Measurements from ENCODE around the gene ZNF692.

Gene ZNF692

DNA sequence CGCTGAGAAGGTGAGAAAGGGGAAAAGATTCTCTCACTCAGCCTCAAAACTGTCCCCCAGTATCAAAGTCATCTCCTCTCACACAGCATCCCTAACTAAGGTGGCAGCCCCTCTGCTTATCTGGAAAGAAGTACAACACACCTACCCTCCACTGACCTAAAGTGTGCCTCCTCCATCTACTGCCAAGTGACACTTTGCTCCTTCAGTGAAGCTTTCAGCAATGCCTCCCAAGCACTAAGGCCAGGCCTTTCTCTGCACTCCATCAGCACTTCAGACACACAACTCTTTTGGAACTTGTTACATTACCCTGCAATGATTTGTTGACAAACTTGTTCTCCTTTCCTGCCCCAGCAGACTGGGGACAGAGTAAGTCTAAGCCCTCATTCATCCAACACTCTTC, 34.6 kb downstream of the ZNF692 start:
- no peak for DNase-seq

DNA sequence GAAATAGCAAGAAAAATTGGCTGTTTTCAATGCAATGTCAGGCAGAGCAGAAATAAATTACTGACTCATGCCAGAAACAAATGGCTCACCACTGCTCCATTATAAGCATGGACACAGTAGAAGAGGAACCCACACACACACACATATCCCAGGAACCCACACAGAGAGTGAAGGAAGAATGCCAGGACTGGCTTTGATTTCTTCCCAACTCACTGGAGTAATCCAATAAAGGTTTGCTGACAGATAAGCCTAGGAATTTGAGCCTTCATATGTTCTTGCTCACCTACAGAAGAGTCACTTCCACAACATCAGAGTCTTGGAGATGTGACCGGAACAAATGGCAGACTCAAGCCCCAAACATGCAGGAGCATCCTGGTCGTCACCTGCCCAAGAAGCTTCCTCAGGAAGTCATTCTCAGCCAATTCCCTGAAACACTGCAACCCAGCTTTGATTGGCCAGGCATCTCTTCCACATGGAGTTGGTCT, 35.3 kb downstream of the ZNF692 start:
- no peak for DNase-seq

DNA sequence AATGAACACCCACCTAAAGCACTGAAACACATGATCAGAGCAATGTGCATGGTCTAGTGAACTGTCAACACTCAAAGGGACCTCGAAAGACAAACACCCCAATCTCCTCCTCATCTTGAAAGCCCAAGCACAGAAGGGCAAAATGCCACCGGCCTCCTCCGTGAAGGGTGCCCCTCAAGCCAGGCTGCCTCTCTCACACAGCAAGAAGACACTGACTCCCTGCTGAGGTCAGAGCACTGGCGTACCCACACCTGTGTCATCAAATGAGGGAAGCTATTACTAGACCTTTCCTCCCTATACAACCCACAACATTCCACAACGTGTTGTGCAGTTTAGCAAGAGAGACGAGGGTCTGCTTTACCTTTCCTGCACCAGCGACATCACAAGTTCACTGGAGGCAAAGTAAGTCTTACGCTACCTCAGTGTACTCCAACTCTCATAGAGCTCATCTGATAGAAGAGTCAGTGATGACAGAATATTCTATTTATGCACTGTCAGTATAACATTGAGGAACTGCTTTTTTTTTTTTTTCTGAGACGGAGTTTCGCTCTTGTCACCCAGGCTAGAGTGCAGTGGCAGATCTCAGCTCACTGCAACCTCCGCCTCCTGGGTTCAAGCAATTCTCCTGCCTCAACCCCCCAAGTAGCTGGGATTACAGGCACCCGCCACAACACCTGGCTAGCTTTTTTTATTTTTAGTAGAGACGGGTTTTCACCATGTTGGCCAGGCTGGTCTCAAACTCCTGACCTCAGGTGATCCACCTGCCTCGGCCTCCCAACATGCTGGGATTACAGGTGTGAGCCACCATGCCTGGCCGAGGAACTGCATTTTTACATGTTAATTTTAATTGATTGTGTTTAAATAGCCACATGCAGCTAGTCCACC, 36.5 kb downstream of the ZNF692 start:
- DNase-seq: no peak

DNA sequence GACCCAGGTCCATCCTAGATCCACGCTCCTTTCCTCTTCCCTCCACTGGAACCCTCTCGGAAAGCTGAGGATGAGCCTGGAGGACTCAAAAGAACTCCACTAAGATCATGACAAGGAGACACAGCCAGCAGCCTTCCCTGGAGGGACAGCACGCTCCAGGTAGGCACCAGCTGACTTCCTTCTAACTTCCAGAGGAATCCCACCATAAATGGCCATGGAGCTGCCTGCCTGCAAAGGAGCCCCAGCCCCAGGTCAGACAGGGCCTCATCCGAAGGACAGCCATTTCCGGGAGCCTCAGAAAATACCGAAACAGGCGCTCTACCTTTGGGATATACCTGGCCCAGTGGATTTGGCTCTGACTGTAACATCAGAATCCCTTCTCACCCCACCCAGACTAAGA, 37.2 kb downstream of the ZNF692 start:
- no peak for DNase-seq

DNA sequence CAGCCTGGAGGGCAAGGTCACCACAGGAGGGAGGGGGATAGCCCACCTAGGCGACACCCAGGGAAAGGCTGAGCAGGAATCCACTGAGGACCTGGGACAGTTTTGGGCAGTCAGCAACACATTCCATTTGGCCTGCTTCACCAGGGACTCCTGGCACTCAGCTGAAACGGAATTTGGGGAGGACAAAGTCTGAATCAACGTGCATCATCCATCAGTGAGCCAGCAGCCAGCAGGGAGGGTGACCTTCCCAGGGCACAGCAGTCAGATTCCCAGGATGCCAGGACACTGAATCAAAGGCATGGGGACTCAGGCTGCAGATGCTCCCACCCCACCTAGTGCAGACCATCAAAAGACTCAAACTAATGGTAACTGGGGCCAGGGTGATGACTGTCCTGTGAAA, 37.8 kb downstream of the ZNF692 start:
- no peak for DNase-seq

DNA sequence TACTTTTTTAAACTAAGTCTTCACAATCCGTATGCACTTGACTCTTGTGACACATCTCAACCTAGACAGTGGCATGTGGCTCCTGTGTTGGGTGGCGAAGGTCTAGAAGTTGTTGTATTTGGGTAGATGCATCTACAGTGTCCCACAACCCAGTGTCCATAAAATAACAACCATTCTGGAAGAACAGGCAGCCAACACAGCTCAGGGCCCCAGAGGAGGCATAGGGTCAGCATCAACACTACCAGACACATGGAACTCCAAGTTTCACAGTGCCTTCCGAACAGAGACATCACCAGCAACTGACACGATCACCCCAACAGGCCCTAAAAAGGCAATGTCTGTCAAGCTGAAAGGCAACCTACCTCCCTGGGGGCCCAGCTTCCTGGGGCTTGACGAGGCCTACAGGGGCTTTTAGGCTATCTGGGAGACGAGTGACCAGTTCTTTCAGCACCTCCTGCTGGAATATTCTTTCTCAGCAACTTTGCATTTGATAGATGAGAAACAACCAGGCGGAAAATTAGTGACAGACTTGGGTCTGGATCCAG, 38.8 kb downstream of the ZNF692 start:
- no peak for DNase-seq

DNA sequence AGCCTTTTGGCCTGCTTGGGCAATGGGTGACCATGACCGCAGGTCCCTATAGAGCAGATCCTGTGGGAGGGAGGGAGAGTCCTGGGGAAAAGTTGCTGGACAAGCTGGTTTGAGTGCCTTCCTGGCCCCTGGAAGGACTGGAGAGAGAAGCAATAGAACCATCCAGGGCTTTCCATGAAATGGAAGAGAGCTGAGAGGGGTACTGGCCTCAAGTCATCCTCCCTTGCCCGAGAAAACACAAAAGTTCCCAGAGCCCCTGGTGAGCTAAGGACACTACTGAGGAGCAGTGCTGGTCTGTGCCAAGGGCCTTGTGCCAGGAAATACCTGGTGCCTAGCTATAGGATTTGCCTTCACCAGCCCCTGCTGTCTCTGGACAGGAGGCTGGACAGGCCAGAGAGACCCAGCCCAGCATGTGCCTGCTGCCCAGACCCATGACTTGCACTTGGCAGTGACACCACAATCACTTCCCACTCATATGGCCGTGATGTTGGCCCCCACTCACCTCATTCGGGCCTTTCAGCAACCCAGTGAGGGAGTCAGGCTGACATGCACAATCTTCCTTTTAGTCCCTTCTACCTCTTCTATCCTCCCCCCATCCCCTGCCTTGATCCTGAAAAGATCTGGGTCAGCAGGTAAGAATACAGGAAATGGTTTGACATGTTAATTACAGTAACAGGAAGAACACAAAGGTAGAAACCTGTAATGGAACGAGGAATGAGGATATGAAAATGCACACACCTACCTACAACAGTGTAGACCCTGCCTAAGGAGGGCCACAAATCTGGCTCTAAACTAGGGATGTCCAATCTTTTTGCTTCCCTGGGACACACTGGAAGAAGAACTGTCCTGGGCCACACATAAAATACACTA, 40.1 kb downstream of the ZNF692 start:
- DNase-seq: no peak

DNA sequence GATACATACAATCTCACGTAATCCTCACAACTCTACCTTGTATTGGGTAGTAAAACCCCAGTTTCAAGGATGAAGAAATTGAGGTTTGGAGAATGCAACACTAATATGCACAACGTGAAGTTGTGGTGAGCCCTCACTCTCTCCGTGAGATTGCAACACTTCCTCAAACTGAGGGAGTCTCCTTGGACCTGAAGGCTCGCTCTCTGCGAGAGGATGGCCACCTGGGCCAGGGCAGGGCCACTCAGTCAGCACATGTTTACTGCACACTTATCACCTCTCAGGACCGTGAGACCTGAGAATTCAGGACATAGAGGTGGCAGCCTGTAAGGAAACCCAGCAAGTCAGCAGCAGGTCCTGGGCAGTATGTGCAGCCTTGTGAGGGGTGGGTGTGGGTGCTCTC, 41.8 kb downstream of the ZNF692 start:
- no peak for DNase-seq

DNA sequence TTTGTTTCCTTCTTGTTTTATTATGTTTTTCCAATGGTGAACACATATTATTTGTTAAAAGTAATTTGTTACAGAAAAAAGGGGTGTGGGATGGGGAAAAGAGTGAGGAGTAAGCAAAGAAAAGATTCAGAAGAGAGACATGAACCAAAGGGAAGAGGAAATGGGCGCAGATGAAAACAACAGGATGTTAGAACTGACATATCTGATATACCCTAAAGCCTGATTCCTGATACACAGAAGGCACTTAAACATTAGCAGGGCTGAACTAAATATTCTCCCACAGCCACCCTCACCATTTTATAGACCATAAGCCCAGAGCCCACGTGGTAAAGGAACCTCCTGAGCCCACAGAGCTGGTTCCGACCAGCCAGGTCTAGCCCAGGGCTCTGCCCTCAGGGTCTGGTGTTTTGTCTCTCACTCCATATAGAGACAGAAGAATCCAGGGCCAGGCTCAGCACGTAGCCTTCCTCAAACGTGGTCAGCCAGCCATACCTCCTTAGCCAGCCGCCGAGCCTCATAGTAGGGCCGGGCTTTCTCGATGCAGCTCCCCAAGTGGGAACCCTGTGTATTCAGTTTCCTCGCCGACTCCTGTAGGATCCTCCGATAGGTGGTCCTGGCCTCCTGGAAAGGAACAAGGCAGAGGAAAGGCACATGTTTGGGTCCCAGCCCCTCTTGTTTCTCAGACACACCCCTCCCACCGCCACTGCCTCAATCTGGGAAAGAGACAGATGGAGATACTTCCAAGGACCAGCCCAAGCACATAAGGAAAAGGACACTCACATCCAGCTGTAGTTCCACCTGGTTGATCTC, 42.6 kb downstream of the ZNF692 start:
- DNase-seq: no peak

DNA sequence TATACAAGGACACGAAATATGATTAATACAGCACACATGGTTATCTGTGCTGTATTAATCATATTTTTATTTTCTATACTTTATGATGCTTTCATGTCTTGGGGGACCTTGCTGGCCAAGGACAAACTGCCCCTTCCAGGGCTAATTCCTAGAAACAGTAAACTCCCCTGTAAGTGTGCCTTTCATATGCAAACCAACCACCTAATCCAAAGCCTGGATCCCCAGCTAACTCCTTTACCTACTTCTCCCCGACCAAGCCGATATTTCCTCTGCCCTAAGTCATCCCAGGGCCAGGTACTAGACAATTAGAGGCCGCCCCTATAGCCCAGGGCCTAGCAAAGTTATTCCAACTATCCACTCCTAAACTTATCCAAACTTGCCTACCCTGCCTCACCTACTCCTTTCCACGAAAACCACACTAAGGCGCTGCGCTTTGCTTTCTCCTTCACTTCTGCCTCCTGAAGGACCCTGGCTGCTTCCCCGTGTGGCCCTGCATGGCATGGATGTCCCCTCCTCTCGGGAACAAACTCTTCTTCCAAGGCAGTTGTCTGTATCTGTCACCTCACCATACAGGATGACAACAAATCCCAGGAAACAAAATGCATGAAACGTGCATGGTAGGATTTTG, 43.4 kb downstream of the ZNF692 start:
- DNase-seq: no peak

DNA sequence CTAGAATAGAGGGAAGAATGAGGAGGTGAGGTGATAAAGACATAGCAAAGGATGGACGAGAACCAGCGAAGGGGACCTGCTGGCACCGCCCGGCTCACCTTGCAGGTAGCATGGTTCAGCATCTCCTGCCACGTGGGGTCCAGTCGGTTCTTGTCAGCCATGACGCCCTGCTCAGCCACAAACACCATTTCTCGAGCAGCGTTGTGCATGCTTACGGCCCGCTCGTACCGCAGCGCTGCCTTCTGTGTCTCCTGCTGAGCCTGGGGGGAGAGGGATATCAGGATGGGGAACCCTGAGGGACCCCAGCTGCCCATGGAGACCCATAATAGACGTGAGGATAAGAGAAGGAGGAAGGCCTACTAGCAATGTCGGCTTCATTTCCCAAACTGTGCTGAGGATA, 44.5 kb downstream of the ZNF692 start:
- DNase-seq: no peak

DNA sequence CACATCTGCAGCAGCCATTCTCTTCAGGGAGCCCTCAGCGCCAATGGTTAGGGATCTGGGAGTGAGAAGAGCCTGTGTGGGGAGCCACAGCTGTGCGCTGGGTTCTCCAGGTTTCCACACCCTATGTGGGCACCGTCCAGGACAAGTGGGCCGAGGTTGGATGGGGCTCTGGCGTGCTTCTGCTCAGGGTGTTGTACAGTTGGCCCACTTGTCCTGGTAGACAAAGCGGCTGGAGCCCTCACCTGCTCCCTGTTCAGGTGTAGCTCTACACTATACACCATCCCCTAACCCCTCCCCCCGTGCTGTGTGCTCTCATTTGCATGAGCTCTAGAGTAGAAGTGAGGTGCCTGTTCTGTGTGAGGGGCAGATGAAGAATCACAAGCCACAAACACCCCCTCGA, 45.3 kb downstream of the ZNF692 start:
- DNase-seq: no peak

DNA sequence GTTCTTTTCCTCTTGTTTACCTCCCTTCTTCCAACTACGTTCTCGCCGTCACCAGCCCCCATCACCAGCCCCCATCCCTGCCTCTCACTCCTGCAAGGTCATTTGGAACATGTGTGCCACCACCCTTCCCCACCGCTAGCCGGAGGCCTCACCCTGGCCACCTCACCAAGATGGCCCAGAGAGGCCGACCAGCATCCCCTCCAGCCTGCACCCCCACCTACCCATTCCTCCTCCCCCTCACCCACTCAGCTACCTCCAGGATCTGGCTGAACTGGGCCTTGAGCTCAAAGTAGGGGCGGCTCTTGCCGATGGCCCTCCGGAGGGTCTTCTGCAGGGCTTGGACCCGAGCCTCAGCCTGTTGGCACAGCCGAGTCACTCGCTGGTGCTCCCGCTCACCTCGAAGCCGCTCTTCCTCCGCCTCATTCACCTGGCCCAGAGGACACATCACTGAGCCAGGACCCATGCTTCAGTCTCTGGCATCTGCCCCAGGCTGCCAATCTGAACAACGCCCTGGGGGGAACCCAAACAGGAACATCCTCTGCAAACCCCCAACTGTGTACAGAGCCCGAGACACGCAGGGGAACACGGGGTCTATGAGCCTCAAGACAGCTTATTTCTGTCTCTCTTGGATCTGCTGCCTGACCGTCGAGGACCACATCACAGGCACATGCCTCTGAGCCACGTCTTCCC, 46.0 kb downstream of the ZNF692 start:
- no peak for DNase-seq

DNA sequence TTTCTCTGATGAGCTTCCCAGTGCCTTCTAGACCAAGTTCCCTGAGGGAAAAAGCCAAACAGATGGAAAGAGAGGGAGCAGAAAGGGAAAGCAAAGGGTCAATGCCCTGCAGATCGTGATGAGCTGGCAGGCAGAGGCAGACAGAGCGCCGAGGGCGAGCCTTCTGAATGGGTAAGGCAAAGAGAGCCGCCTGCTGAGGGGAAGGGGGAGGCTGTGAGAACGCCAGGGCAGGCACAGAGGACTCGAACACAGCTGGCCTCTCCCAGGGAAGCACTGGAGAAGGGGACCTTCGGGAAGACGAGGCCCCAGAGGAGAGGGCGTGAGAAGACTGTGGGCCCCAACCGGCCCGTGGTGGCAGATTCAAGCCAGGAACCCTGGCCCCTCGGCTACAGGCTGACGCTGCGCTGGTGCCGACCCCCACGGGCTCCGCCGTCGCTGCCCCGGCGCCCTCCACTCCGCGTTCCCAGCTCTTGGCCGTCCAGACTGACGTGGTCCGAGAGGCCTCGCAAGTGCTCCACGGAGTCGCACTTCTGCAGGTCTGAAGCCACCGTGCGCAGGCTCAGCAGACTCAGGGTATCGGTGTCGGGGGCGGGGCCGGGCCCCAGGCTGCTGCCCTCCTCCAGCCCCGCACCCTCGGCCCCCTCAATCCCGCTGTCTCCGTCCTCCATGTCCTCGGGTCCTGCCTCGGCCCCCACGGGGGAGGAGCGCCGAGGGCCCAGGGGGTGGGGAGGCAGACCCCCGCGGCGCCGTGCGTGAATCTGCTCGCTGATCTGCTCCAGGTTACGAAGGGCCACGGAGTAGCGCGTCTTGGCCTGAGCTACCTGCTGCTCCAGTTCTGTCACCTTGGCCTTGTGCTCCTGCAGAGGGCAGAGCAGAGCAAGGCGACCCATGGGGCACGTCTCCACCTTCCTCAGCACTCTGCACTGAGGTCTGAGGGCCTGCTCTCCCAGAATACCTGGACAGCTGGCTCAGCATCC, 47.1 kb downstream of the ZNF692 start:
- DNase-seq: no peak

DNA sequence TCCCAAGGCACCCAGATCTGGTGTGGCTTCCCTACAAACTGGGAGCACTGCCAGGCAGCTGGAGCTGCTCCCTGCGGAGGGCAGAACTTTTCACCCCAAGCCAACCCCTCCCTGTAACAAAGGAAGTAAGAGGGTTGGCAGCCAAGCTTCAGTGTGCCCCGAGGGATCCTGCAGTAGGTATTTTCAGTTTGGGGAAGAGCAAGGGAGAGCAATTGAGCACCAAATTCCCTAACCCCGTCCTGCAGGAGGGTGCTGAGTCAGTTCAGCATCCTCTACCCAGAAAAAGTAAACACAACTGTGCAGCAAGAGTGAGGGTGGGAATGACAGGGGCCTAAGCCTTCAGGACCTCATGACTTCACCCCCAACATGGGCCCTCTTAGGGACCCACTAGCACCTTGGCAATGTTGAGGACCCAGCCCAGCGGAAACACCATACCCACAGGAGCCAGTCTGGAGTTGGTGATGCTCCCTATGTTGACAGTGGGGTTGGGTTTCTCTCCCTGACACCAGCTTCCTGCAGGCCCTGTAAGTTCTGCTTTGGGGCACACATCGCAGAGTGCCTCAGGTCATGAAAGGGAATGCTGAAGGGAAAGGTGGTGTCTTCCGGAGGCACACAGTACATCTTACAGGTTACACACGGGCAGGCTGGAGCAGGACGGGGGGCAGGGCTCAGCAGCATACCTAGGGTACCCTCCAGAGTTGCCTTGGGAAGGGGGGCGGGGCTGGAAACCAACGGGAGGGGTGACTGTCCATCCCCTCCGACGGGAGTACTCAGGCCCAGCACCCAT, 48.0 kb downstream of the ZNF692 start:
- no peak for DNase-seq

DNA sequence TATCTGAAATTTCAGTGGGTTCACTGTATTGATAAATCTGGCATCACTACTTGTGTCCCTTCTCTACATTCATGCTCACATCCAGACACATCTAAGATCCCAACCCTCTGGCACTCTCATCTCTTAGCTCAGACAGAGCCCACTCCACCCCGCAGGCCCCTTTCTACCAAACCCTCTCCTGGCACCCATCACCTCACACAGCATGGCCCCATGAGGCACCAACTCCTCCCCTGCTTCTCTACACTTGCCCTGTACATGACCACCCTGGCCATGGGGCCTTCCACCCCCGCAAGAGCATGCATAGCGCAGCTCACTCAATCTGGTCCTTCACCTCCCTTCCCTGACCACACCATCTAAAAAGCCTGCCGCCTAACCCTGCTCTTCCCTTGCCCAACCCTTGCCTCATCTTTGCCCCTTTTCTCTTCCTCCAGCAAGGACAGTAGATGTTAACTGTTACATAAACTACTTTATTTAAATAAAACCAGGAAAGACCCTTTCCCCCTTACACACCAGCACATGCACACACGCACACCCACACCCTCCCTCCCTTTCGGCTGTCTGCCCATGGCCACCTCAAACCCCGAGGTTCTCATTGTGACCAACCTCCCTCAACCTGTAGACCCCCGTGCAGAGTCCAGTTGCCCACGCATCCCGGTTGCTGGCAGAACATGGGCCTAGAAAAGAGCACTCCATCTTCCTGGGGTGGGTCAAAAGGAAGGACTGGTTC, 48.7 kb downstream of the ZNF692 start:
- DNase-seq: no peak

DNA sequence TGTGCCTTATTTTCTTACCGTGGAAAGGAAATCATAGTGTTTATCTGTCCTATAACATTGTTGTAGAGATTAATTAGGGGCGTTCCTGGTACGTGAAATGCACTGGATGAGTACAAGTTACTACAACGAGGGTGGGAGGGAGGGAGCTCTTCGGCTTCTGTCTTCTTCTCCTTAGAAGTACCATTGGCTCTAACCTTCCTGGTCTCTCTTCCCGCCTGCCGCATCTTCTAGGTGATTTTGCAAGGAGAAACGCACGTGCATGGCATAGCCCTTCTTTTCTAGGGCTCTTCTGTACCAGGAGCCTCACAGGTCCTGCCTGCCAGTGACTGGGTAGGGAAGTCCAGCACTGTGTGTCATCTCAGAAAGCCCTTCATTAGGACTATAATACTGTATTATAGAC, 50.0 kb downstream of the ZNF692 start:
- no peak for DNase-seq

DNA sequence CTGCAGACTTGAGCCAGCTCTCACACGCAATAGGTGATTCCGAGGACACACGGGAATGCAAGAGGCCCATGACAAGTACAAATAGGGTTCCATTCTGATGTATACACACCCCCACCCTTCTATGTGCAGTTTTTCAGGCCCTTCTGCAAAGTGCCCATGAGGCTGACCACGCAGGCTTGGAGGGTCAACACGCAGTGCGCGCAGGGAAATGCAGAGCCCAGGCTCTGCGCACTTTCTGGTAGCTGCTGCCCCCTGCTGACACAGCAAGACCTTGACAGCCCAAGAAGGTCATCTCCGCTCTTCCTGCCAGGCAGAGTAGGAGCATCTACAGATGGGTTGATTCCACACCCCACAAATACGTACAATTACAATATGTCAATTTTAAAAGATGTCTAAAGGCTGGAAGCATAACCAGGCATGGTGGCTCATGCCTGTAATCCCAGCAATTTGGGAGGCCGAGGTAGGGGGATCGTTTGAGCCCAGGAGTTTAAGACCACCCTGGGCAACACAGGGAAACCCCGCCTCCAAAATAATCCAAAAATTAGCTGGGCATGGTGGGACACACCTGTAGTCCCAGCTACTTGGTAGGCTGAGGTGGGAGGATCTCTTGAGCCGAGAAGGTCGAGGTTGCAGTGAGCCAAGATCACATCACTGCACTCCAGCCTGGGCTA, 51.7 kb downstream of the ZNF692 start:
- peak; percentile 25 for DNase-seq
